ENCODE measurements around the gene ABLIM2. TPM values are rescaled to one million over a fixed set of nuclear protein-coding genes. Genes with fewer than 3 reads are reported as not detected.

Gene ABLIM2
- total and polyA plus RNA-seq, 2 of the 4 experiments (the other 2 are of a cell fraction), result under 0.01 to 0.10 TPM

DNA sequence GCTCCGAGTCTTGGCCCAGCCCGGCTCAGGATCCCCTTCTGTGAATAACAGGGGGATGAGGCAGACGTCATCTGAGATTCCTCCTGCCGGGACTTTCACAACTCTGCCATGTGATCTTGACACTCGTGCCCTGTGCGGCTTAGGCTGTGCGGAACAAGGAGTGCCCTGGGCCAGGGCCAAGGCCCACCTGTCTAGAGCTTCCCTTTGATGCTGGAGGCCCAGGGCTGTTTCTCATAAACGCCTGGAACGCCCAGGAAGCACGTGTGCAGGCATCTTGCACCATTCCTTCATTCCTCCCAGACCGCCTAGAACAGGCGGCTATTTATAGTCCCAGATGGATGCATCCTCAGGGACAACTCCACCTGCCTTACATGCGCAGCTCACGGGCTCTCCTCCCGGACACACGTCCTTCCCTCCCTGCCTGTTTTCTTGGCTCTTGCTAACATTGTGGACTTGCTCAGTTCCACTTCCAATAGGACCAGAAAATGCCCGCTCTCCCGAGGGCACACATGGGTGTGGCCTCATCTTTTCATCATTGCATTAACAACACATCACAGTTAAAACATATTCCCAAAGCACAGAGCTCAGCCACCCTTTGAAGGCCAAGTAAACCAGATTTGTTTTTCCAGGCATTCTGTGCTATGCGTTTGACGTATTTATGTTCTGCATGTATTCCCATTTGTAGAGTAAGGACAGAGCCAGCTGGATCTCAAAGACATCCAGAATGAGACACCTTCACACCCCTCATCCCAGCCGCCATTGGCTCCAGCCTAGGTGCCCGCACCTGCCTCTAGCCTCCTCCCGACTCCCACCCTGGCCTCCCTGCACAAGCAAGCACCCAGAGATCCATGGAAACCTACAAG lies 57.2 kb downstream of the ABLIM2 start:
- H2BK120ac ChIP-seq (ENCODE audit: low read depth, low read length), result no peak overlapping the region
- no peaks in the 10 kb centered on the region for H3K9me3 ChIP-seq (ENCODE audit: control insufficient read depth, insufficient read depth, low read length)
- no peaks in the 10 kb centered on the region for H4K20me1 ChIP-seq (ENCODE audit: insufficient read depth, low read length)
- no peak overlapping the region for H3K27ac ChIP-seq (ENCODE audit: insufficient read depth, low read length)
- no peak overlapping the region for H2BK5ac ChIP-seq (ENCODE audit: low read depth, low read length, poor library complexity, severe bottlenecking)
- no peaks in the 10 kb centered on the region for H3K4me1 ChIP-seq (ENCODE audit: control insufficient read depth, insufficient read depth, low read length)
- no peaks in the 10 kb centered on the region for H3K36me3 ChIP-seq (ENCODE audit: control insufficient read depth, insufficient read depth, low read length)
- no peak overlapping the region for H2AK9ac ChIP-seq (replicated peaks; ENCODE audit: low read depth, low read length, poor library complexity)
- H3K56ac ChIP-seq (ENCODE audit: extremely low read depth, insufficient read depth, low read length), result no peak overlapping the region
- no peak overlapping the region for H2BK15ac ChIP-seq (ENCODE audit: low read depth, low read length)
- peaks cover 66% of the 10 kb centered on the region for H3K27me3 ChIP-seq (ENCODE audit: control insufficient read depth, insufficient read depth, low read length)
- H3K18ac ChIP-seq (ENCODE audit: low read depth, low read length), result no peak overlapping the region
- H4K8ac ChIP-seq (ENCODE audit: low read depth in 2 of 2, low read length in 2 of 2), result no peak overlapping the region
- H3K23ac ChIP-seq (ENCODE audit: low read depth, low read length), result no peak overlapping the region
- H3K79me1 ChIP-seq (ENCODE audit: low read depth in 1 of 2, low read length in 2 of 2), result no peaks in the 10 kb centered on the region
- no peak overlapping the region for H2AK5ac ChIP-seq (ENCODE audit: low read depth, low read length)
- 44% methylated on average over 16 of the region's 23 CpGs; no CpG with 5 or more reads in 1 of the 2 experiments for WGBS, 2 experiments (ENCODE audit: extremely low coverage in 2 of 2, insufficient read length in 1 of 2)
- no peak overlapping the region for H3K4ac ChIP-seq (ENCODE audit: low read depth, low read length)
- H3K9ac ChIP-seq (ENCODE audit: low read depth, low read length), result no peak overlapping the region
- dilution Hi-C loops (cut with HindIII; ENCODE audit: low sequenced_read_pairs, unreplicated experiment) (no loop called here), intact Hi-C loops (cut with micrococcal nuclease) (no loop called here), in situ Hi-C loops (cut with MboI; ENCODE audit: low sequenced_read_pairs) (no loop called here)
- TF ChIP-seq SMC3 (IDR thresholded peaks at IDR 0.05; ENCODE audit: low read depth, low read length) (no peak), MXI1 (IDR thresholded peaks at IDR 0.05; ENCODE audit: borderline replicate concordance, low read depth, low read length) (no peak), POLR2A (IDR thresholded peaks at IDR 0.05; ENCODE audit: low read depth, low read length) (no peak), FOS (IDR thresholded peaks at IDR 0.05; ENCODE audit: low read depth, low read length) (no peak), NFE2L2 (IDR thresholded peaks at IDR 0.05; ENCODE audit: low read depth, low read length) (no peak), MAZ (IDR thresholded peaks at IDR 0.05; ENCODE audit: borderline replicate concordance, low read depth, low read length) (no peak)
- TF ChIP-seq, protein P1, sequence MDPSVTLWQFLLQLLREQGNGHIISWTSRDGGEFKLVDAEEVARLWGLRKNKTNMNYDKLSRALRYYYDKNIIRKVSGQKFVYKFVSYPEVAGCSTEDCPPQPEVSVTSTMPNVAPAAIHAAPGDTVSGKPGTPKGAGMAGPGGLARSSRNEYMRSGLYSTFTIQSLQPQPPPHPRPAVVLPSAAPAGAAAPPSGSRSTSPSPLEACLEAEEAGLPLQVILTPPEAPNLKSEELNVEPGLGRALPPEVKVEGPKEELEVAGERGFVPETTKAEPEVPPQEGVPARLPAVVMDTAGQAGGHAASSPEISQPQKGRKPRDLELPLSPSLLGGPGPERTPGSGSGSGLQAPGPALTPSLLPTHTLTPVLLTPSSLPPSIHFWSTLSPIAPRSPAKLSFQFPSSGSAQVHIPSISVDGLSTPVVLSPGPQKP (IDR thresholded peaks at IDR 0.05; ENCODE audit: borderline replicate concordance, low read depth, low read length), result no peak
- TF ChIP-seq, protein P2, sequence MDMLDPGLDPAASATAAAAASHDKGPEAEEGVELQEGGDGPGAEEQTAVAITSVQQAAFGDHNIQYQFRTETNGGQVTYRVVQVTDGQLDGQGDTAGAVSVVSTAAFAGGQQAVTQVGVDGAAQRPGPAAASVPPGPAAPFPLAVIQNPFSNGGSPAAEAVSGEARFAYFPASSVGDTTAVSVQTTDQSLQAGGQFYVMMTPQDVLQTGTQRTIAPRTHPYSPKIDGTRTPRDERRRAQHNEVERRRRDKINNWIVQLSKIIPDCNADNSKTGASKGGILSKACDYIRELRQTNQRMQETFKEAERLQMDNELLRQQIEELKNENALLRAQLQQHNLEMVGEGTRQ (IDR thresholded peaks at IDR 0.05; ENCODE audit: low read depth, low read length), result no peak
- no peak overlapping the region for H2BK20ac ChIP-seq (ENCODE audit: low read depth, low read length)
- ChIA-PET CTCF (no interaction called here), POLR2A (ENCODE audit: unreplicated experiment) (no interaction called here)
- DNase-seq (no peak), ATAC-seq (ENCODE audit: low read depth) (no peak)
- no peak overlapping the region for H4K5ac ChIP-seq (ENCODE audit: low read depth, low read length)
- peak overlapping the region; percentile 36 for H2AFZ ChIP-seq (replicated peaks; ENCODE audit: low read length, poor library complexity)
- BruUV-seq (replicated peaks), result no TSS peak
- no peak overlapping the region for H3K4me3 ChIP-seq (ENCODE audit: insufficient read depth, low read depth, low read length)
- H3K14ac ChIP-seq (replicated peaks; ENCODE audit: low read depth, low read length), result no peak overlapping the region
- no peak overlapping the region for H3K4me2 ChIP-seq (ENCODE audit: low read depth, low read length)
- no peak overlapping the region for H4K91ac ChIP-seq (ENCODE audit: insufficient read depth, low read depth, low read length)
- H3K9me1 ChIP-seq (ENCODE audit: insufficient read depth, low read length), result no peaks in the 10 kb centered on the region
